Measurements from ENCODE around the gene DOK5.
"Not testable (repeated sequence)": the region's sequence is repeated elsewhere in the genome, so short reads cannot be mapped to it uniquely, and the experiment has no call there.

Gene DOK5

DNA sequence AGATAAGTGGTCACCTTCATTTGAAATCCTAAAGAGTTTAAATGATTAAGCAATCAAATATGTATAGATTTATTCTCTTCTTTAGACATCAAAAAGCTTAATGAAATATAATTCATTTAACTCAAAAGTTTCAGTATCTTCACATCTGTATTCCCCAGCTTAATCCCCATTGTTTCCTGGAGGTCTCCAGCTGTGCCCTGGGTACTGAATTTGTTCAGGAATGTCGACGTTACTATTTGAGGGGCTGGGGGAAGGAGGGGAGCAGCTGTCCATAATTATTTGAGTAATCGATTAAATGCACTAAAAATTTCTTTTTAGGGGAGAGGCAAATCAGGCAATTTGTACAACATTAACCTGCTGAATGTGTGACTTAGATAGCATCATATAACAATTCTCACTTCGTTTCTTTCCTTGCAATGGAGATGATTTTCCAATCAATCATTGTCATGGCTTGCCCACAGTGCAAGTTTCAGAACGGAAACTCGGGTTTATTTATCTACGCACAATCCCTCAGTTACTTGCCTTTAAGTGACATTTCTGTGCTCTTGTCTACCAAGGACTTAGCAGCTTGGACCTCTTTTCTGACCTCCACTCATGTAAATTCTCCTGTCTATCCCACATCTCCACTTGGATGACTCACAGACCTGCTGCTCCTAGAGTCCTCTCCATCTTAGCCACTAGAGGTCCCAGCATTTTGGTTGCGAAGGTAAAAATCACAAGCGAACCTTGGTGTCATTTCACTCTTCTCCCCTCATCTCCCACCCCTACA is 3.9 kb downstream of the DOK5 start:
- no peak for DNase-seq (ENCODE audit: insufficient read length, low spot score)
- no peak for FAIRE-seq
- no peak for TF ChIP-seq POLR2A (IDR thresholded peaks at IDR 0.05; ENCODE audit: low read depth, low read length)

- not testable (repeated sequence) for DNase-seq (ENCODE audit: insufficient read length, low spot score); FAIRE-seq
Measured at GRCh38 chr20:54479937-54480336, 4.5 kb downstream of the DOK5 start.

- TF ChIP-seq POLR2A (IDR thresholded peaks at IDR 0.05; ENCODE audit: low read depth, low read length): no peak
- FAIRE-seq (no peak), DNase-seq (ENCODE audit: insufficient read length, low spot score) (no peak)
Measured at GRCh38 chr20:54481442-54481841, 6.0 kb downstream of the DOK5 start.

DNA sequence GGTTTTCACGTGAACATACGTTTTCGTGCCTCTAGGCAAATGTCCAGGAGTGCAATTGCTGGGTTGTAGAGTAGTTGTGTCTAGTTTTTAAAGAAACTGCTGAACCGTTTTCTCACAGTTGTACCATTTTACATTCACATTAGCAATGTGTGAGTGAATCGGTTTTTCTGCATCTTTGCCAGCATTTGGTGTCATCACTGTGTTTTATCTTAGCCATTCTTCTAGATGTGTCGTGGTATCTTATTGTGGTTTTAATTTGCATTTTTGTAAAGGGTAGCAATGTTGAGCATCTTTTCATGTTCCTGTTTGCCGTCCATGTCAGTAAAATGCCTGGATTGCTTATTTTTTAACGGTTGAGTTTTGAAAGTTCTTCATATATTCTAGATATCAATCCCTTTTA is 10.2 kb downstream of the DOK5 start:
- FAIRE-seq (no peak), DNase-seq (ENCODE audit: insufficient read length, low spot score) (no peak)
- no peak for TF ChIP-seq POLR2A (IDR thresholded peaks at IDR 0.05; ENCODE audit: low read depth, low read length)

GRCh38 chr20:54486585-54486984 is 11.2 kb downstream of the DOK5 start:
- DNase-seq (ENCODE audit: insufficient read length, low spot score): no peak
- no peak for TF ChIP-seq POLR2A (IDR thresholded peaks at IDR 0.05; ENCODE audit: low read depth, low read length)
- FAIRE-seq: no peak

DNA sequence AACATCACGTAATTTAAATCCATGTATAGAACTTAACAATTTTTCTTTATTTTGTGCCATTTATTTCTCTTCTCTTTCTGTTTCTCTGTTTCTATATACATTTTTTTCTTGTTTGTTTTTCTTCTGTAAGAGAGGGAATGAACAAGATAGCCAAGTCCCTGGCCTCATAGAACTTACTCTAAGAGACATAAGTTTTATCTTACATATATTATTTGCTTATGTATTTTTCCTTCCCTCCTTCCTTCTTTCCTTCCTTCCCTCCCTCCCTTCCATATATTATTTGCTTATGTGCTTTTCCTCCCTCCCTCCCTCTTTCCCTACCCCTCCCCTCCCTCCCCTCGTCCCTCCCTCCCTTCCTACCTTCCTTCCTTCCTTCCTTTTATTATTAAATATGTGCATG is 13.0 kb downstream of the DOK5 start:
- TF ChIP-seq POLR2A (IDR thresholded peaks at IDR 0.05; ENCODE audit: low read depth, low read length): no peak

DNA sequence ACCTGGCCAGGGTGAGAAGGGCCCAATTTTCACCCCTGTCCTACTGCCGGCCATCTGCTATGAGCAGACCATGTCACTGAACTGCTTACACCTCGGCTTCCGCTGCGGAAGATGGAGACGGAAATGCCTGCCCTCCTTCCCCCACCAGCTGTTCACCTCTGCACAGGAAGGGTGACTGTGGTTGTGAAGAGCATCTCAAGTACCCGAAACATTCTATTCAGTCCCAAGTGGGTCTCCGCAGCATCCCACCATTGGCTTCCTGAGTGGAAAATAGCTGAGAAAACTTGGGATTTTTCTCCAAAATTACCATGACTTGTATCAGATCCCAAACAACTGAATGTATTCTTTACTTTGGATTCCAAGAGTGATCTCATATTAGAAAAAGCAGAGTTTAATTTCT is 16.1 kb downstream of the DOK5 start:
- no peak for TF ChIP-seq POLR2A (IDR thresholded peaks at IDR 0.05; ENCODE audit: low read depth, low read length)
- DNase-seq (ENCODE audit: insufficient read length, low spot score): no peak
- FAIRE-seq: no peak

More for the DNA sequence above, 13.0 kb downstream of the DOK5 start:
- FAIRE-seq (no peak), DNase-seq (ENCODE audit: insufficient read length, low spot score) (no peak)

GRCh38 chr20:54494303-54495006 is 19.1 kb downstream of the DOK5 start:
- TF ChIP-seq POLR2A (IDR thresholded peaks at IDR 0.05; ENCODE audit: low read depth, low read length): no peak
- FAIRE-seq: no peak
- no peak for DNase-seq (ENCODE audit: insufficient read length, low spot score)

- no peak for DNase-seq (ENCODE audit: insufficient read length, low spot score)
- TF ChIP-seq POLR2A (IDR thresholded peaks at IDR 0.05; ENCODE audit: low read depth, low read length): no peak
- FAIRE-seq: no peak
Measured at GRCh38 chr20:54497931-54498718, 22.7 kb downstream of the DOK5 start.

DNA sequence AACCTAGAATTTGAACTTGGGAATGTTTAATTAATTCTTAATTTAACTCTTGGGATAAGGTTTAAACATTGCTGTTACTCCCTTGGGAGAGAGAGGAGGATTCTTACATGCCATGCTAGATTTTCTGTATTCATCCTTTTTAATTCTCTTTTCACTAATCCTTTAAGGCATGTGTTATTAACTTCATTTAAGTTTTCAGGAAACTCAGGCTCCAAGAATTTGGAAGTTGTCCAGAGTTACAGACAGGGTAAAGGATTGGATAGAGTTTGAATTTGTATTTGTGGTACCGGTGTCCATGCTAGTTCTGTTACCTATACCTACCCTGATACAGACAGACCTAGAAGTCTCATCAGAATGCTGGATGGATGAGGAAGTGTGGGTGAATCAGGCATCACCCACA is 23.7 kb downstream of the DOK5 start:
- no peak for FAIRE-seq
- no peak for DNase-seq (ENCODE audit: insufficient read length, low spot score)
- TF ChIP-seq POLR2A (IDR thresholded peaks at IDR 0.05; ENCODE audit: low read depth, low read length): no peak

DNA sequence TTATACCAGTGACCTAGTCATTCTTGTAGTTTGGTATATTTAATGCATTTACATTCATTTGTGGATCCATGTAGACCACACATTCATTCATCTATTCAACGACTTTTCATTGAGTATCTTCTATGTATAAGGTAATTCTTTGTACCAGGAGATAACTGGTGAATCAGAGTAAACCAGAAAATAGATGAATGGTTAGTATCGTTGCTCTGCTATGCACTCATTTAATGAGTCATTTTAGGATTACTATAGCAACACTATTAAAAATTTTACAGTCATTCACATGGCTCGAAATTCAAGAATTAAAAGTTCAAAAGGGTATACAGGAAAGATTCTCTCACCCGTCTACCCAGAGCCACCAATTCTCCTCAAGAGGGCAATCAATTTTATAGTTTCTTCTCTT is 26.8 kb downstream of the DOK5 start:
- FAIRE-seq: no peak
- TF ChIP-seq POLR2A (IDR thresholded peaks at IDR 0.05; ENCODE audit: low read depth, low read length): no peak
- DNase-seq (ENCODE audit: insufficient read length, low spot score): no peak

DNA sequence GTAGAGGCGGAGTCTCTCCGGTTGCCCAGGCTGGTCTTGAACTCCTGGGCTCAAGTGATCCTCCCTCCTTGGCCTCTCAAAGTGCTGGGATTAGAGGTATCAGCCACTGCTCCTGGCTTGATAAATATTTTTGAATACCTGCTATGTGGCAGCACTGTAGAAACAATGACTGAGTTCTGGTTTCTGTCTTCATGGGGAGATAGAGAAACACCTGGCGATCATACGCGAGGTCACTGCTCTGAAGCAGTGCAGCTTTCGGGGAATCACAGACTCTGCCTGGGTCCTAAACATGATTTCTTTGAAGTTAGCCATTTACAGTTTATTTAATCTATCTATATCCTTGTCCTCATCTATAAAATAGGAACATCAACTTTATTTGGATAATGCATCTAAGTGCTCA is 31.2 kb downstream of the DOK5 start:
- FAIRE-seq (no peak), DNase-seq (ENCODE audit: insufficient read length, low spot score) (no peak)
- TF ChIP-seq POLR2A (IDR thresholded peaks at IDR 0.05; ENCODE audit: low read depth, low read length): no peak

DNA sequence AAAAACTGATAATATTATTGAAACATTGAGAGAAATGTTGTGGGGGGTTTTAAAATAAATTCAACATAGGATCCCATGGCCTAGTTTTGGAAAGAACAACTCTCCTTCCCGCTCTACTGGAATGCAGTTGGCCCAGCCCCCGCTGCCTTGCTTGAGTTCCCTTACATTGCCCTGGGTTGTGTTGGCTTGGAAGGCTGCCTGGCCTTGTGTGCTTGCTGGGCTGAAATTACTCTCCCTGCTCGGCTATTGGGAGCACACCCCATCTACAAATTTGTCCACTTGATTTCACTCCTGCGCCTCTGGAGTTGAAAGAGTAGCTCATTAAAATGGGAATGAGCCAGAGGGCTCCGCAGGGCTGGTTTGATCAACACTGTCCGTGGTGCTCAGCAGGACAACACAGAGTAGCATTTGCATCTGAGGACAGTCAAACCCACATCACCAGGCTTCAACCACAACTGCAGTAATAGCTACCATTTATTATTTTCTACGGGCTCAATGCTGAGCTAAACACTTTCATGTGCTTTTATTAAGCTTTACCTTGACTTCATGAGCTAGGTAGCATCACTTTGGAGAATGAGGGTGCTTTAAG is 35.2 kb downstream of the DOK5 start:
- TF ChIP-seq POLR2A (IDR thresholded peaks at IDR 0.05; ENCODE audit: low read depth, low read length): no peak
- no peak for FAIRE-seq
- DNase-seq (ENCODE audit: insufficient read length, low spot score): no peak

- no peak for TF ChIP-seq POLR2A (IDR thresholded peaks at IDR 0.05; ENCODE audit: low read depth, low read length)
Measured at GRCh38 chr20:54512694-54513093, 37.3 kb downstream of the DOK5 start.

More at GRCh38 chr20:54512694-54513093, 37.3 kb downstream of the DOK5 start:
- DNase-seq (ENCODE audit: insufficient read length, low spot score) (no peak), FAIRE-seq (no peak)
